WTC11 (cell line): ENCODE measurements around the gene ARMC8. TPM values are rescaled to one million over a fixed set of nuclear protein-coding genes. Genes with fewer than 3 reads are reported as not detected.

Experiments used
- ATAC-seq: fragments of 200-7000 bp; cut with Tn5 transposase; 2 replicates; pipeline ENCODE4 v1.10.0; 2021; ENCODE audit warnings: mild to moderate bottlenecking, moderate library complexity
- CTCF ChIA-PET: fragments of 300-600 bp; sonication (Branson Sonifier 250); formaldehyde crosslinking; loops from one replicate; lab custom pipeline; 2021; ENCODE audit warnings: antibody characterized with exemption; lab: Charles Lee
- POLR2A ChIA-PET: fragments of 350-600 bp; sonication (Branson Sonifier 250); formaldehyde crosslinking; loops from one replicate; lab custom pipeline; 2021; ENCODE audit warnings: antibody characterized with exemption; lab: Charles Lee
- DNase-seq: peaks from one replicate; pipeline ENCODE4 v3.0.0; 2021; ENCODE audit warnings: low spot score
- H3K27ac Mint-ChIP-seq: 2 replicates; pipeline ENCODE4 v1.8.0; 2021; ENCODE audit warnings: mixed read lengths
- H3K27me3 Mint-ChIP-seq: 2 replicates; pipeline ENCODE4 v1.8.0; 2021; ENCODE audit warnings: low read depth, mild to moderate bottlenecking, moderate library complexity, mixed read lengths
- H3K36me3 Mint-ChIP-seq: 2 replicates; pipeline ENCODE4 v1.8.0; 2021; ENCODE audit warnings: mixed read lengths
- H3K4me1 Mint-ChIP-seq: 2 replicates; pipeline ENCODE4 v1.8.0; 2022; ENCODE audit warnings: mixed read lengths
- H3K4me3 Mint-ChIP-seq: 2 replicates; pipeline ENCODE4 v1.8.0; 2021; ENCODE audit warnings: mild to moderate bottlenecking, moderate library complexity, mixed read lengths
- H3K9me3 Mint-ChIP-seq: 2 replicates; pipeline ENCODE4 v1.8.0; 2021; ENCODE audit warnings: mixed read lengths
- HMGA2 ChIP-seq: fragments of 250-450 bp; sonication (Bioruptor Pico); IDR thresholded peaks from 2 replicates; pipeline ENCODE4 v1.4.0; 2021; ENCODE audit warnings: mild to moderate bottlenecking, moderate library complexity
- OVOL2 ChIP-seq: fragments of 250-450 bp; sonication (Bioruptor Pico); IDR thresholded peaks from 2 replicates; pipeline ENCODE4 v1.9.0; 2021; ENCODE audit warnings: mild to moderate bottlenecking, borderline replicate concordance
- SP1 ChIP-seq: sonication (generic); formaldehyde crosslinking; conservative IDR thresholded peaks from 2 replicates; pipeline ENCODE4 v1.8.1; 2022; ENCODE audit warnings: missing genetic modification reagents
- TCF7 ChIP-seq: sonication (generic); formaldehyde crosslinking; IDR thresholded peaks from 2 replicates; pipeline ENCODE4 v1.8.0; 2022; ENCODE audit warnings: mild to moderate bottlenecking, low read depth, missing genetic modification reagents, moderate library complexity
- TEAD1 ChIP-seq: sonication (generic); formaldehyde crosslinking; IDR thresholded peaks from 2 replicates; pipeline ENCODE4 v1.8.0; 2022; ENCODE audit warnings: mild to moderate bottlenecking, missing genetic modification reagents
- TP53 ChIP-seq: sonication (generic); formaldehyde crosslinking; IDR thresholded peaks from 2 replicates; pipeline ENCODE4 v1.8.1; 2023; ENCODE audit warnings: mild to moderate bottlenecking, missing genetic modification reagents
- total RNA-seq: library from RNA; stranded (reverse); gene quantifications from 3 replicates; pipeline ENCODE4 v1.2.3, GENCODE V29; 2021
- TF ChIP-seq, protein P1 (sequence below): sonication (generic); formaldehyde crosslinking; IDR thresholded peaks from 2 replicates; pipeline ENCODE4 v1.8.1; 2023; ENCODE audit warnings: mild to moderate bottlenecking, missing genetic modification reagents
- TF ChIP-seq, protein P2 (sequence below): sonication (generic); formaldehyde crosslinking; IDR thresholded peaks from 2 replicates; pipeline ENCODE4 v1.8.0; 2022; ENCODE audit warnings: missing genetic modification reagents
- TF ChIP-seq, protein P3 (sequence below): fragments of 250-450 bp; sonication (Bioruptor Pico); IDR thresholded peaks from 2 replicates; pipeline ENCODE4 v1.9.0; 2021; ENCODE audit warnings: moderate library complexity, mild to moderate bottlenecking, inconsistent platforms, borderline replicate concordance
- TF ChIP-seq, protein P4 (sequence below): sonication (generic); formaldehyde crosslinking; IDR thresholded peaks from 2 replicates; pipeline ENCODE4 v1.8.0; 2022; ENCODE audit warnings: mild to moderate bottlenecking, missing genetic modification reagents
- TF ChIP-seq, protein P5 (sequence below): fragments of 250-450 bp; sonication (Bioruptor Pico); IDR thresholded peaks from 2 replicates; pipeline ENCODE4 v1.9.0; 2021; ENCODE audit warnings: mild to moderate bottlenecking, borderline replicate concordance
- TF ChIP-seq, protein P6 (sequence below): fragments of 200-600 bp; IDR thresholded peaks from 2 replicates; pipeline ENCODE4 v1.8.0; 2022; ENCODE audit warnings: antibody characterized with exemption

Gene ARMC8
- total RNA-seq, 1 experiment from 2014 or later = 44.9 TPM

DNA sequence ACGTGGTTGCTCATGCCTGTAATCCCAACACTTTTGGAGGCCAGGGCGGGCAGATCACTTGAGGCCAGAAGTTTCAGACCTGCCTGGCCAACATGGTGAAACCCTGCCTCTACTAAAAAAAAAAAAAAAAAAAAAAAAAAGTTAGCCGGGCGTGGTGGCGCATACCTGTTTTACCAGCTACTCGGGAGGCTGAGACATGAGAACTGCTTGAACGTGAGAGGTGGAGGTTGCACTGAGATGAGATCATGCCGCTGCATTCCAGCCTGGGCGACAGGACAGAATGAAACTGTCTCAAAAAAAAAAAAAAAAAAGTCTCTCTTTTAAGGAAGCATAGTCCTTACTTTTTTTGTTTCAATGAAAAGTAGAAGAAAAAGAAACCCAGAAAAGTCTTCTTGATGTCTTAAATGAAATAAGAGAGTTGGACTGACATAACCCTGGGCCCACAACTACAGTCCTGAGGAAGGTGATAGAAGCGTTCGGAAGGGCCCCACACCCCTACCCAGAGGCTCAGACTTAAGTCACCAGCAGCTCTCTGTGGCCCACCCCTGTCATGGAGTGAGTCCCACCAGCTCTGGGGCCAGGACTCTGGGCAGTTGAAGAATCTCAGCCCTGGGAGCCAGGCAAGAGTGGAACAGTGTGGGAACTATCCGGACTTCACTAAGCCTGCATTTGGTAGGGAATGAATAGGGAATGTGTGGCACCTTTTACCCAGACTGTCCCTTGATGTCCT is 139.9 kb downstream of the ARMC8 start (continued):
- TF ChIP-seq, protein P1, sequence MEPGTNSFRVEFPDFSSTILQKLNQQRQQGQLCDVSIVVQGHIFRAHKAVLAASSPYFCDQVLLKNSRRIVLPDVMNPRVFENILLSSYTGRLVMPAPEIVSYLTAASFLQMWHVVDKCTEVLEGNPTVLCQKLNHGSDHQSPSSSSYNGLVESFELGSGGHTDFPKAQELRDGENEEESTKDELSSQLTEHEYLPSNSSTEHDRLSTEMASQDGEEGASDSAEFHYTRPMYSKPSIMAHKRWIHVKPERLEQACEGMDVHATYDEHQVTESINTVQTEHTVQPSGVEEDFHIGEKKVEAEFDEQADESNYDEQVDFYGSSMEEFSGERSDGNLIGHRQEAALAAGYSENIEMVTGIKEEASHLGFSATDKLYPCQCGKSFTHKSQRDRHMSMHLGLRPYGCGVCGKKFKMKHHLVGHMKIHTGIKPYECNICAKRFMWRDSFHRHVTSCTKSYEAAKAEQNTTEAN (CRISPR knock-in tag) = no peak
- TF ChIP-seq OVOL2 = no peak
- TF ChIP-seq, protein P2, sequence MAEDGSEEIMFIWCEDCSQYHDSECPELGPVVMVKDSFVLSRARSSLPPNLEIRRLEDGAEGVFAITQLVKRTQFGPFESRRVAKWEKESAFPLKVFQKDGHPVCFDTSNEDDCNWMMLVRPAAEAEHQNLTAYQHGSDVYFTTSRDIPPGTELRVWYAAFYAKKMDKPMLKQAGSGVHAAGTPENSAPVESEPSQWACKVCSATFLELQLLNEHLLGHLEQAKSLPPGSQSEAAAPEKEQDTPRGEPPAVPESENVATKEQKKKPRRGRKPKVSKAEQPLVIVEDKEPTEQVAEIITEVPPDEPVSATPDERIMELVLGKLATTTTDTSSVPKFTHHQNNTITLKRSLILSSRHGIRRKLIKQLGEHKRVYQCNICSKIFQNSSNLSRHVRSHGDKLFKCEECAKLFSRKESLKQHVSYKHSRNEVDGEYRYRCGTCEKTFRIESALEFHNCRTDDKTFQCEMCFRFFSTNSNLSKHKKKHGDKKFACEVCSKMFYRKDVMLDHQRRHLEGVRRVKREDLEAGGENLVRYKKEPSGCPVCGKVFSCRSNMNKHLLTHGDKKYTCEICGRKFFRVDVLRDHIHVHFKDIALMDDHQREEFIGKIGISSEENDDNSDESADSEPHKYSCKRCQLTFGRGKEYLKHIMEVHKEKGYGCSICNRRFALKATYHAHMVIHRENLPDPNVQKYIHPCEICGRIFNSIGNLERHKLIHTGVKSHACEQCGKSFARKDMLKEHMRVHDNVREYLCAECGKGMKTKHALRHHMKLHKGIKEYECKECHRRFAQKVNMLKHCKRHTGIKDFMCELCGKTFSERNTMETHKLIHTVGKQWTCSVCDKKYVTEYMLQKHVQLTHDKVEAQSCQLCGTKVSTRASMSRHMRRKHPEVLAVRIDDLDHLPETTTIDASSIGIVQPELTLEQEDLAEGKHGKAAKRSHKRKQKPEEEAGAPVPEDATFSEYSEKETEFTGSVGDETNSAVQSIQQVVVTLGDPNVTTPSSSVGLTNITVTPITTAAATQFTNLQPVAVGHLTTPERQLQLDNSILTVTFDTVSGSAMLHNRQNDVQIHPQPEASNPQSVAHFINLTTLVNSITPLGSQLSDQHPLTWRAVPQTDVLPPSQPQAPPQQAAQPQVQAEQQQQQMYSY (CRISPR knock-in tag) = no peak
- TF ChIP-seq, all 79 proteins: peak for 0

DNA sequence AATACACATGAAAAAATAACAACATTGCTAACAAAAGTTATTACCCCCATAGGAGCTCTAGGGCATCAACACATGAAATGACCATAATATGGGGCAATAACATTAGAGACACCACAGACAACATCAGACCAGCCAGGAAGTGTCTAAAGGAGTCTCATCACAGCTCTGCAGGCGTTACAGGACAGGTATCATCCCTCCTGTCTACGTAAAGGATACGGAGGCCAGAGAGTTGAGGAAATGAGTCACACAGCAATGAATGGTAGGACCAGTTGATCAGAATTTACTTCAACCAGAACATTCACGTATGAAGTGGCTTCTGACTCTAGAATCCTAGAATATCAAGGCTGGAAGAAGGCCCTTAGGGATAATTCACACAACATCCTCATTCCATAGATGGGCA is 140.7 kb downstream of the ARMC8 start:
- no peaks in the 10 kb centered on the region for H3K36me3 Mint-ChIP-seq
- DNase-seq (no peak), ATAC-seq (no peak)
- no peak overlapping the region for H3K4me3 Mint-ChIP-seq
- peaks cover 14% of the 10 kb centered on the region for H3K4me1 Mint-ChIP-seq
- no peaks in the 10 kb centered on the region for H3K9me3 Mint-ChIP-seq
- CTCF ChIA-PET = interaction anchor here (0.7 to 2.0 kb wide), 9 partner anchors 8 to 212 kb away, joined by 3 to 5 read pairs (median 4); partner anchors contain the start of genes DZIP1L and ESYT3
- POLR2A ChIA-PET = no interaction called here
- TF ChIP-seq SP1 (CRISPR knock-in tag) (no peak), HMGA2 (CRISPR knock-in tag) (no peak), TP53 (no peak)
- TF ChIP-seq, protein P3, sequence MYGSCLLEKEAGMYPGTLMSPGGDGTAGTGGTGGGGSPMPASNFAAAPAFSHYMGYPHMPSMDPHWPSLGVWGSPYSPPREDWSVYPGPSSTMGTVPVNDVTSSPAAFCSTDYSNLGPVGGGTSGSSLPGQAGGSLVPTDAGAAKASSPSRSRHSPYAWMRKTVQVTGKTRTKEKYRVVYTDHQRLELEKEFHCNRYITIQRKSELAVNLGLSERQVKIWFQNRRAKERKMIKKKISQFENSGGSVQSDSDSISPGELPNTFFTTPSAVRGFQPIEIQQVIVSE (CRISPR knock-in tag) = no peak
- H3K27me3 Mint-ChIP-seq = no peaks in the 10 kb centered on the region
- no peak overlapping the region for H3K27ac Mint-ChIP-seq

DNA sequence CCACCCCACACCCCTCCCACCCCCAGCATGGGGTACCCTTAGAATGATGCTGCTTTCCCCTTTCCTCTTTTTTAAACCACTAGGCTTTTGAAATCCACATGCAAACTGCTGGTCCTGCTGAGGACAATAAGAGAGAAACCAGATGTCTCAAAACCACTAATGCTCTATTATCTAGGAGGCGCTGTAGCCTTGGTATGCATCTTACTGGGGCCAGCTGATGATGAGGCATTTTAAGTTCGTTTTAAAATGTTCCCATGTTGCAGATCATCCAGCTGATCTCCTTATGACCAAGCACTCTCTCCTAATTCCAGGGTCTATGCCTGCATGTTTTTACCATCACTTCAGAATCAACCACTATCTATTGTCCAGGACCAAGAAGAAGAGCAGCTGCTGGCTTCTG is 141.2 kb downstream of the ARMC8 start:
- no peaks in the 10 kb centered on the region for H3K9me3 Mint-ChIP-seq
- no peaks in the 10 kb centered on the region for H3K27me3 Mint-ChIP-seq
- H3K27ac Mint-ChIP-seq = no peak overlapping the region
- CTCF ChIA-PET = interaction anchor here (0.7 to 2.0 kb wide), 20 partner anchors 8 to 213 kb away, joined by 3 to 8 read pairs (median 4); partner anchors contain the start of genes DZIP1L, ESYT3 and MRAS
- TF ChIP-seq, protein P4, sequence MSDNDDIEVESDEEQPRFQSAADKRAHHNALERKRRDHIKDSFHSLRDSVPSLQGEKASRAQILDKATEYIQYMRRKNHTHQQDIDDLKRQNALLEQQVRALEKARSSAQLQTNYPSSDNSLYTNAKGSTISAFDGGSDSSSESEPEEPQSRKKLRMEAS = no peak
- TF ChIP-seq TCF7 (no peak), TEAD1 (CRISPR knock-in tag) (peak; percentile 49; the same call in 1 of the 2 replicates)
- TF ChIP-seq, protein P5, sequence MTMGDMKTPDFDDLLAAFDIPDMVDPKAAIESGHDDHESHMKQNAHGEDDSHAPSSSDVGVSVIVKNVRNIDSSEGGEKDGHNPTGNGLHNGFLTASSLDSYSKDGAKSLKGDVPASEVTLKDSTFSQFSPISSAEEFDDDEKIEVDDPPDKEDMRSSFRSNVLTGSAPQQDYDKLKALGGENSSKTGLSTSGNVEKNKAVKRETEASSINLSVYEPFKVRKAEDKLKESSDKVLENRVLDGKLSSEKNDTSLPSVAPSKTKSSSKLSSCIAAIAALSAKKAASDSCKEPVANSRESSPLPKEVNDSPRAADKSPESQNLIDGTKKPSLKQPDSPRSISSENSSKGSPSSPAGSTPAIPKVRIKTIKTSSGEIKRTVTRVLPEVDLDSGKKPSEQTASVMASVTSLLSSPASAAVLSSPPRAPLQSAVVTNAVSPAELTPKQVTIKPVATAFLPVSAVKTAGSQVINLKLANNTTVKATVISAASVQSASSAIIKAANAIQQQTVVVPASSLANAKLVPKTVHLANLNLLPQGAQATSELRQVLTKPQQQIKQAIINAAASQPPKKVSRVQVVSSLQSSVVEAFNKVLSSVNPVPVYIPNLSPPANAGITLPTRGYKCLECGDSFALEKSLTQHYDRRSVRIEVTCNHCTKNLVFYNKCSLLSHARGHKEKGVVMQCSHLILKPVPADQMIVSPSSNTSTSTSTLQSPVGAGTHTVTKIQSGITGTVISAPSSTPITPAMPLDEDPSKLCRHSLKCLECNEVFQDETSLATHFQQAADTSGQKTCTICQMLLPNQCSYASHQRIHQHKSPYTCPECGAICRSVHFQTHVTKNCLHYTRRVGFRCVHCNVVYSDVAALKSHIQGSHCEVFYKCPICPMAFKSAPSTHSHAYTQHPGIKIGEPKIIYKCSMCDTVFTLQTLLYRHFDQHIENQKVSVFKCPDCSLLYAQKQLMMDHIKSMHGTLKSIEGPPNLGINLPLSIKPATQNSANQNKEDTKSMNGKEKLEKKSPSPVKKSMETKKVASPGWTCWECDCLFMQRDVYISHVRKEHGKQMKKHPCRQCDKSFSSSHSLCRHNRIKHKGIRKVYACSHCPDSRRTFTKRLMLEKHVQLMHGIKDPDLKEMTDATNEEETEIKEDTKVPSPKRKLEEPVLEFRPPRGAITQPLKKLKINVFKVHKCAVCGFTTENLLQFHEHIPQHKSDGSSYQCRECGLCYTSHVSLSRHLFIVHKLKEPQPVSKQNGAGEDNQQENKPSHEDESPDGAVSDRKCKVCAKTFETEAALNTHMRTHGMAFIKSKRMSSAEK (CRISPR knock-in tag) = no peak
- TF ChIP-seq, protein P6, sequence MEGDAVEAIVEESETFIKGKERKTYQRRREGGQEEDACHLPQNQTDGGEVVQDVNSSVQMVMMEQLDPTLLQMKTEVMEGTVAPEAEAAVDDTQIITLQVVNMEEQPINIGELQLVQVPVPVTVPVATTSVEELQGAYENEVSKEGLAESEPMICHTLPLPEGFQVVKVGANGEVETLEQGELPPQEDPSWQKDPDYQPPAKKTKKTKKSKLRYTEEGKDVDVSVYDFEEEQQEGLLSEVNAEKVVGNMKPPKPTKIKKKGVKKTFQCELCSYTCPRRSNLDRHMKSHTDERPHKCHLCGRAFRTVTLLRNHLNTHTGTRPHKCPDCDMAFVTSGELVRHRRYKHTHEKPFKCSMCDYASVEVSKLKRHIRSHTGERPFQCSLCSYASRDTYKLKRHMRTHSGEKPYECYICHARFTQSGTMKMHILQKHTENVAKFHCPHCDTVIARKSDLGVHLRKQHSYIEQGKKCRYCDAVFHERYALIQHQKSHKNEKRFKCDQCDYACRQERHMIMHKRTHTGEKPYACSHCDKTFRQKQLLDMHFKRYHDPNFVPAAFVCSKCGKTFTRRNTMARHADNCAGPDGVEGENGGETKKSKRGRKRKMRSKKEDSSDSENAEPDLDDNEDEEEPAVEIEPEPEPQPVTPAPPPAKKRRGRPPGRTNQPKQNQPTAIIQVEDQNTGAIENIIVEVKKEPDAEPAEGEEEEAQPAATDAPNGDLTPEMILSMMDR = no peak
- ATAC-seq (no peak), DNase-seq (no peak)
- POLR2A ChIA-PET = no interaction called here
- H3K4me1 Mint-ChIP-seq = peaks cover 14% of the 10 kb centered on the region
- H3K36me3 Mint-ChIP-seq = no peaks in the 10 kb centered on the region
- peak overlapping the region; percentile 85 for H3K4me3 Mint-ChIP-seq
